Measurements from ENCODE around the gene TM4SF18. TPM values are rescaled to one million over a fixed set of nuclear protein-coding genes. Genes with fewer than 3 reads are reported as not detected.
A peak's percentile ranks its signal among the peaks of the same experiment; 100 is the strongest.
"Not testable (repeated sequence)": the region's sequence is repeated elsewhere in the genome, so short reads cannot be mapped to it uniquely, and the experiment has no call there.

The TM4SF18 gene
- total and polyA plus RNA-seq, 11 donors, result 4.5 to 19.9 (median 8.9) TPM

GRCh38 chr3:149381173-149382100, 48.0 kb upstream of the TM4SF18 start:
- H3K9me3 ChIP-seq, result no peaks in the 10 kb centered on the region
- ATAC-seq (no peak), DNase-seq (no peak)
- intact Hi-C loops (cut with DNase I), result no loop called here
- TF ChIP-seq CTCF (IDR thresholded peaks at IDR 0.05) (no peak), POLR2A (IDR thresholded peaks at IDR 0.05) (no peak)
- peak overlapping the region in 4 of 12 donors; percentile 16 to 51 (median 28) for H3K27ac ChIP-seq
- peaks cover 0 to 43% (median 22%) of the 10 kb centered on the region in 12 donors for H3K4me1 ChIP-seq
- H3K4me3 ChIP-seq, result no peak overlapping the region
- H3K27me3 ChIP-seq, result no peaks in the 10 kb centered on the region
- no peaks in the 10 kb centered on the region for H3K36me3 ChIP-seq
- 57 to 76% (median 70%) methylated on average over 6 of the region's 6 CpGs for WGBS, 4 donors

- DNase-seq; H3K27ac ChIP-seq; H3K36me3 ChIP-seq; H3K4me3 ChIP-seq; H3K27me3 ChIP-seq; H3K9me3 ChIP-seq; intact Hi-C loops (cut with DNase I); ATAC-seq: not testable (repeated sequence)
- H3K4me1 ChIP-seq, result peaks cover 0 to 36% (median 17%) of the 10 kb centered on the region in 12 donors
- 97 to 100% methylated on average over 15 to 22 of the region's 32 CpGs; no CpG with 5 or more reads in 2 of the 4 donors for WGBS, 4 donors
These were observed 46.8 kb upstream of the TM4SF18 start for GRCh38 chr3:149380220-149380619.

GRCh38 chr3:149378478-149379309, 45.3 kb upstream of the TM4SF18 start:
- Histone ChIP-seq H3K27me3 (no peaks in the 10 kb centered on the region), H3K9me3 (no peaks in the 10 kb centered on the region), H3K4me1 (peaks cover 0 to 37% (median 15%) of the 10 kb centered on the region in 12 donors), H3K36me3 (peaks cover 0 to 20% (median 11%) of the 10 kb centered on the region in 9 donors), H3K27ac (peak overlapping the region; percentile 66 to 90 (median 84)), H3K4me3 (peak overlapping the region in 7 of 12 donors; percentile 54 to 73 (median 64))
- ATAC-seq (no peak), DNase-seq (no peak)
- no peak for TF ChIP-seq POLR2A (IDR thresholded peaks at IDR 0.05)
- intact Hi-C loops (cut with DNase I), result loop anchor here in 5 of 10 donors (5.0 kb wide), 2 partner anchors 36 to 46 kb away; partner anchors contain the start of gene TM4SF18 (in 1 of the 5)
- 87 to 90% (median 89%) methylated on average over 9 of the region's 9 CpGs for WGBS, 4 donors

- DNase-seq (peak in 4 of 5 donors; percentile 75 to 83 (median 82)), ATAC-seq (peak; percentile 74 to 98 (median 94))
- WGBS, 4 donors, result 36 to 43% (median 38%) methylated on average over 15 of the region's 15 CpGs
- no peaks in the 10 kb centered on the region for H3K27me3 ChIP-seq
- peak within 1 kb of the TSS; percentile 40 to 73 (median 60) for H3K4me3 ChIP-seq
- peaks cover 0 to 28% (median 14%) of the 10 kb centered on the region in 9 donors for H3K36me3 ChIP-seq
- H3K9me3 ChIP-seq, result no peaks in the 10 kb centered on the region
- intact Hi-C loops (cut with DNase I), result loop anchor here in 5 of 10 donors (5.0 kb wide), 2 partner anchors 35 to 45 kb away; partner anchors contain the start of gene TM4SF18 (in 1 of the 5)
- peak within 1 kb of the TSS; percentile 71 to 90 (median 84) for H3K27ac ChIP-seq
- H3K4me1 ChIP-seq, result peaks cover 0 to 45% (median 15%) of the 10 kb centered on the region in 12 donors
- TF ChIP-seq CTCF (IDR thresholded peaks at IDR 0.05) (no peak), POLR2A (IDR thresholded peaks at IDR 0.05) (peak in 1 of 2 donors; percentile 88)
These were observed 44.2 kb upstream of the TM4SF18 start, which contains the start of gene TM4SF1 for GRCh38 chr3:149377408-149378364. TM4SF1 (minus strand) TSS chr3:149377649; CDS start chr3:149377547, 102 bp downstream.
